OCI-LY7 (cell line): ENCODE results near the gene CCNB2.

Source experiments
- CTCF ChIP-seq: fragments of 200-600 bp; sonication (generic); conservative IDR thresholded peaks from 2 replicates; pipeline ENCODE4 v1.5.1; 2014; ENCODE audit warnings: mild to moderate bottlenecking, antibody characterized with exemption, low read length, moderate library complexity, mixed read lengths
- EZH2phosphoT487 ChIP-seq: fragments of 200-600 bp; sonication (generic); IDR thresholded peaks from 2 replicates; pipeline ENCODE4 v1.6.1; 2018; ENCODE audit warnings: low read depth, borderline replicate concordance, mild to moderate bottlenecking, mixed run types, antibody characterized with exemption, low read length, moderate library complexity, mixed read lengths

- TF ChIP-seq CTCF (no peak), EZH2phosphoT487 (no peak)
Measured at GRCh38 chr15:59131969-59132562, 27.1 kb downstream of the CCNB2 start.
